ENCODE data around the gene NHERF1.

The NHERF1 gene

GRCh38 chr17:74784125-74784810 lies 35.8 kb downstream of the NHERF1 start:
- no peak for DNase-seq (ENCODE audit: low spot score)

DNA sequence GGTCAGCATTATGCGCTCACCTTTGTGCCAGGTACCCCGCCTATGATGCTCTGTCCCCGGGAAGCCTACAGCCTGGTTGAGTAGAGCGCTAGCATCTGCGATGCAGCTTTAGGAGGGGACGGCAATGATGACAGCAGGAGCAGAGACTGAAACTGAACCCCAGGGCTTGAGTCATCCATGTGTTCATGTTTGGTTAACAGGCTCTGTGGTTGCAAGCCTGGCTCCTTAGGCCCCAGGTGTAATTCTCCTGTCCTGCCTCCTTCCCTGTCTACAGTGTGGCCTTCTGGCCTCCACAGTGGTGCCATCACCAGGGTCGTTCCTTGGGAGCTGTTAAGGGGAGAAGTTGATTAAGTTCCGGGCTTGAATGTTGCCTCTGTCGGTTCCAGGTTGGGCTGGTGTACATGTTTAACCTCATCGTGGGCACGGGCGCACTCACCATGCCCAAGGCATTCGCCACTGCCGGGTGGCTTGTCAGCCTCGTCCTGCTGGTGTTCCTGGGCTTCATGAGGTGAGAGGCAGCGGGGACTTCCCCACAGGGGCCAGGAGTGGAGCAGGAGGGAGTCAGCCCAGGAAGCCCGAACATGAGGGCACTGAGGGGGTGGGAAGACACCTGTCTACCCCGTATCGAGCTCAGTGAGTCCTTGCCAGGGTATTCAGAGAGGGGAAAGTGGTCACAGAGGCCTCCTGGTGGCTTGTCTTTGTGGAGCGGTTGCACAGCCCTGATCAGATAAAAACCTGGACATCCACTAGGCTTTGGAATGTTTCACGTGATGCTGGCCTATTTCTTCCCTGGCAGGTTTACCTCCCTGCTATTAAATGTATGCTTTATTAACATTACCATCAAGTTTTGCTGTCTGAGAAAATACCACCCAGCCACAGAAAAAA lies 36.9 kb downstream of the NHERF1 start:
- DNase-seq (ENCODE audit: low spot score): no peak

- no peak for DNase-seq (ENCODE audit: low spot score)
Measured at GRCh38 chr17:74785981-74786360, 37.5 kb downstream of the NHERF1 start.

DNA sequence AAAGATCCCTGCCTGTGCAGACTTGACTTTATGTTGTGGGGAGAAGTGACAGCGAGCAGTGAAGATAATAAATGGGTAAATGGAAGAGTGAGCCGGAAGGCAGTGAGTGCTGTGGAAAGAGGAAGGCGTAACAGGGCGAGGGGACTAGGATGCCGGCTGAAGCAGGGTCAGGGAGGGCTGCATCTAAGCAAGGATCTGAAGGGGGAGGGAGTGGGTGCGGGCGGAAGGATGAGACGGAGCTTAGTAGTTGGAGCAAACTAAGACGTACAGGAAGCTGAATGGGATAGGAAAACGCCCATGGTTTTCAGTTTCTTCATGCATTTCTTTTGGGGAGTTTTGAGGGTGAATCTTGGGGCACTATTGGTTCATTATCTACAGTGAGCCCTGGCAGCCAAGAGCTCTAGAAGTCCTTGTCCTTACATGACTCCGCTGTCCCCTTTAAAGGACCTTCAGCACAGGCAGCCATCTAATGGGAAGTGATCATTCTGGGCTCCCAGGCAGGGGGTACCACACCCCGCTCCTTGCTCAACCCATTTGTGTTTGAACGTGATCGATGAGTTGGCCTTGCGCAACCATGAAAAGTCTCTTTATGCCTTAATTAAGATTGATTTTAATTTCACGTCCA lies 38.1 kb downstream of the NHERF1 start:
- DNase-seq (ENCODE audit: low spot score): no peak

- no peak for DNase-seq (ENCODE audit: low spot score)
Measured at GRCh38 chr17:74790161-74791058, 42.0 kb downstream of the NHERF1 start.

DNA sequence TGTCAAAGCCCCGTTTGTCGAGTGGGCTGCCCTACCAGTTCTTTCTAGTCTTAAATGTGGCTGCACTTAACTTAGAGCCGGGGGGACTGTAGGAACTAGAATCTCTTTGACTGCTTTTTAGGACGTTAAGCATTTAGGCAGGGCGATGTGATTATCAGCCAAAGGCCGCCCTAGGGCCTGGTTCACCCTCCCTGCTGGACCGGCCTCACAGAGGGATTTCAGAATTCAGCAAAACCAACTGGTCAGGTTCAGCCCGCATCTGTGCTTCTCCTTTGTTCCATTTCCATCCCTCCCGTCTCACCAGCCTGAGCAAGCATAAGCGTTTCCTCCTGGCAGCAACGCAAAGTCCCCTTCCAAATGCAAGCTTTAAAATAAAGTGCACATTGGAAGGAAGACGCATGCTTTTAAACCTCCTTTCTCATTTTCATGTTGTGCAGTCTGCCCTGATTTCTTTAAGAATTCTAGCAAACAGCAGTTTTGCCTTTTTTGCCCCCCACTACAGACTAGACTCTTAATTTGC lies 44.2 kb downstream of the NHERF1 start:
- no peak for DNase-seq (ENCODE audit: low spot score)

DNA sequence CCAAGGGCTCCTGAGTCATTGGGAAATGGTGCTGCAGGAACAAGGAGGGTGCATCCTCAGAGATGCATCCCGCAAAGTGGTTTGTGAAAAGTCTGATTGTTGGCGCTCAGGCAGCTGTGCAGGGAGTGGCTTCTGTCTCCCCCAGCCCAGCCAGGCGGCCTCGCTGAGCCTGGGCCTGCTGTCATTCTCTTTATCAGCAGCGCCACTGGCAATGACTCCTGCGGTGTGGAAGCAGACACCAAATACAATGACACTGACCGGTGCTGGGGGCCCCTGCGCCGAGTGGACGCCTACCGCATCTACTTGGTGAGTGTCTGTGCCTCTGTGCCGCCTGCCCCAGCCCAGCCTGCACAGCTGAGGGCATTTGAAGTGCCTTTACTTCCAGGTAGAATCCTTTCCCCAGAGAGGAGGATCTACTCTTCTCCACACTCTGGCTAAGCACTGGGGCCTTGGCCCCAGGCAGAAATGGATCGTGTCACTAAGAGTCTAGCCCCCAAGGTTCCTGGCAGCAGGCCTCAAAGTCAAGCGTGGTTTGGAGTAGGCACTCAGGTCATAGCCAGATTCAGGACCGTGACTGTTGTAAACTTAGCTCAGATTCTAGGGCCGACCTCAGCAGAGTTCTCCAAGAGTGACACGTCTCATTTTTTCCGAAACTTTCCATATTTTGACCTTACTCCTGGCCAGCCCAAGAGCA lies 47.0 kb downstream of the NHERF1 start:
- no peak for DNase-seq (ENCODE audit: low spot score)

DNA sequence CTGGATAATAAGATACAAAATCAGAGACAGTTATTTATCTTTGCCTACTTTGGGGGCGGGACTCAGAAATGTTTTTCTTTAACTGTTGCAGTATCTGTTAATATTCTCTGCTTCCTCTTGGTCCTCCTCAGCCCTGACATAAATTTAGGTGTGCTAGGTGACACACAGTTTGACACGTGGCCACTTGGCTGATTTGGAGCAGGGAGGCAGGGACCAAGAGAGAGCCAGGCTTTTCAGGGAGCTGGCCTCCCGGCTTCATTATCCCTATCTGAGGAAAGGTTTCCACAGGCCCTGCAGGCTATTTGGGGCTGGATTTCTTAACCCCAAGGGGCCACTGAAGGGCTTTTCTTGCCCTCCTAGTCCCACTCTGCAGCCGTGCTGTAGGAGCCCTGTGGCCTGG lies 47.8 kb downstream of the NHERF1 start:
- DNase-seq (ENCODE audit: low spot score): no peak

GRCh38 chr17:74796866-74797265 lies 48.4 kb downstream of the NHERF1 start:
- DNase-seq (ENCODE audit: low spot score): no peak

DNA sequence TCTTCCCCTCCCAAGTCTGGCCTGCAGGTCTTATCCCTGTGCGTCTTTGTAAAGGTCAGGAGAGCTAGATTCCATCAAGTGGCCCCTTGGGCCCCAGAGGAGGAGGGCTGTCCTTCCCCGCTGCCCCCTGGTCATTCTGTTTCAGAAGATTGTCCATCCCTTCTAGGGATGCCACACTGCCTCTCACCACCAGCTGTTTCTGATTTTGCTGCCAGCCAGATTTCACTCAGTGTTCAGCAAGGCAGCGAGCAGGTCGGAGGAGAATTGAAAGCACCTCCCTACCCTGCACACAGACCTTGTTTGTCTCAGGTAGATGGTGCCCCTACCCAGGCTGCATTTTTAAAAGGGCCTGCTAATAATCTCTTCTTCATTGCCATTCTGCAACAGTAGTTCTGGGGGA lies 49.4 kb downstream of the NHERF1 start:
- DNase-seq (ENCODE audit: low spot score): no peak

GRCh38 chr17:74798239-74798707 lies 49.8 kb downstream of the NHERF1 start:
- no peak for DNase-seq (ENCODE audit: low spot score)

- no peak for DNase-seq (ENCODE audit: low spot score)
Measured at GRCh38 chr17:74799097-74799496, 50.7 kb downstream of the NHERF1 start.

DNA sequence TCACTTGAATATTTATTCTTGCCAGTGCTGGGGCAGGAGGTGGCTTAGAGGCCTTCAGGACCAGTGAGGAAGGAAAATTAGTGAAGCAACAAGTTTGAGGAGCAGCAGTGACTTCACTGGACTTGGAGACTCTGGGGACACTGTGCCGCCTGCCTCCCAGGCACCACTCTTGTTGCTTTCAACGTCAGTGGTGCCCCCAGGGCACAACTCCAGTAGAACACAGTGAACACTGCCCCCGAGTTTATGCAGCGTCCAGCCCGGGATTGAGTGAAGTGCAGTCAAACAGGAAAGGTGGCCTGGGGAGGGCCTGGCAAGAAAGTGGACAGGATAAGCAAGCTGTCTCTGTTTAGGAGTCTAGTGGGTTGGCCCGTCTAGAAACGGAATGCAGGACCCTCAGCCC lies 52.1 kb downstream of the NHERF1 start:
- DNase-seq (ENCODE audit: low spot score): no peak

DNA sequence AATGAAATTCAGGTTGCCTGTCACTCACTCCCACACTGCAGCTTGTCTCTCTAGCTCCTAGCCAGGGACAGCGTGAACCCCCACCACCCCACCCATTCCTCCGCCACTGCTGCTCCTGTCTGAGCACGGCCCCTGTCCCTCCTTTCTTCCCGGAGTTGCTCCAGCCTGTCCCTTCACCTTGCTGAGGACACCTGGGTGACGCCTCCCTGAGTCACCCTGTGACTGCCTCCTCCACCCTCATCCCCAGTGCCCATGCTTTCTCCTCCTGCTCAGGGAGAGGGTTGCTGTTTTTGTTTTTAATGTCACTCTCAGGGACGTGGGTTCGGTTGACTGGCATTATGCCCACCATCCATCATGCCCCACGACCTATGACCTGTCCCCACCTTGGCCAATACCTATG lies 53.5 kb downstream of the NHERF1 start:
- no peak for DNase-seq (ENCODE audit: low spot score)

- no peak for DNase-seq (ENCODE audit: low spot score)
Measured at GRCh38 chr17:74803388-74803930, 55.0 kb downstream of the NHERF1 start.

DNA sequence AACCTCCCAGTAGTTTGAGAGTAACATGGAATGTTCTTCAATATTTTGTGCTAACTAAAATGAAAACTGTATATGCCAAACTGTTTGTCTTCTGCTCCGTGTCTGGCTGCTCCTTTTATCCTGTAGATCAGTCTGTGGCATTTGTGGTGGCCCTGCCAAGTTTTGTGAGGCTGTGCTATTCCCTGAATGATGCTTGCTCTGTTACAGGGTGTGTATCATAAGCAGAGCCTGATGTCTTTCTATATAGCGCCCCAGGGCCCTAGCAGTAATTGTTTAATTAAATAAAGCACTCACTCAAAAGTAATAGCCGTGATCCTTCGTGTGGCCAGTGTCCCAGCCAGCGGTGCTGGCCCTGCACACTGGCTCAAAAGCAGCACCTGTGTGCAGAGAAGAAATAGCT lies 55.5 kb downstream of the NHERF1 start:
- no peak for DNase-seq (ENCODE audit: low spot score)

DNA sequence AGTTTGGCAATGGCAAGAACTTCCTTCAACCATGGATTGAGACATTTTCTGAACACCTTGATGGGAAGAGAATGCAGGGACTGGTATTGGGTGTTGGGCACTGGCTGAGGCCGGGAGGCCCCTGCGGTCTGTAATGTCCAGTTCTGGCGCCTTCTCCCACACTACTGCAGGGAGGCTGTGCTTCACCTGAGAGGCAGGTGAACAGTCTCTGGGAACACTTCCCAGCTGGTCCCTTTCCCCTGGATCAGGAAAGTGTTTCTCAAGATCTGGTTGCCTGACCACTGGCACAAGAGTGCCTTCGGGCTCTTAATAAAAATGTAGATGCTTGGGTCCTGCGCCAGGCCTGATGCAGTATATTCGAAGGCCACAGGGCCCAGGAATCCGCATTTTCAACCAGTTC lies 56.3 kb downstream of the NHERF1 start:
- no peak for DNase-seq (ENCODE audit: low spot score)

GRCh38 chr17:74805591-74805991 lies 57.2 kb downstream of the NHERF1 start:
- DNase-seq (ENCODE audit: low spot score): no peak

DNA sequence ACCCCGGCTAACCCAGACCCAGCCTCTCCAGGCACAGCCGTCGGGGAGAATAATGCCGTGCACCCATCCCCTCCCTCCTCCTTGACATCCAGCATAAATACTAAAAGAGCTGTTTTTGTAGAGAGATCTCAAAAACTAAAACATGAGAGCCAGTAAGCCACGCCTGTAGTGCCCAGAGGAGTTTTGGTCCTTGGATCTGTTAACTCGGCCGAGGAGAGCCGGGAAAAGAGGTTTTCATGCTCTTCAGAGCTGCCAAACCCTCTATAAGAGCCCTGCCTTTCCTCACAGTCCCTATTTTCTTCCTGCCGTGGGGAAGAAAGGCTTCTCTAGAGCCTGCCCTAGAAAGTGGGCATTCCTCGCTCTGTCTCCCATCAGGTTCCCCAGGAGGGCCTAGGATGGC lies 57.9 kb downstream of the NHERF1 start:
- DNase-seq (ENCODE audit: low spot score): no peak

DNA sequence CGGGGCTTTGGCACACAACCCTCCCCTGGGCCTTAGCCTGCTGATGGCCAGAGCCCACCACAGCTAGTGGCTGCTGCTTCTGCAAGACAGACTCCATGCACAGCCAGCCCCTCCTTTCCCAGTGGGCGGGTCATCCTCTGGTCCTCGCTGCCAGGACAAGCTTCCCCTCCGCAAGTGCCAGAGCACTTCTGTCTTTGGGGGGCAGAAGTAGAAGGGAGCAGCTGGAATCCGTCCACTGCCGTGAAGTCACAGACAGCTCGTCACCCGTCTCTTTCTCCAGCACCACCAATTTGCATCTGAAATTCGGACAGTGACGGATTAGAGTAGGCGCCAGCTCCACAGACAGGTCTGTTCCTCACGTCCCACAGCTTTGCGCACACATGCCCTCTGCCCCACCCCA lies 59.0 kb downstream of the NHERF1 start:
- DNase-seq (ENCODE audit: low spot score): no peak

DNA sequence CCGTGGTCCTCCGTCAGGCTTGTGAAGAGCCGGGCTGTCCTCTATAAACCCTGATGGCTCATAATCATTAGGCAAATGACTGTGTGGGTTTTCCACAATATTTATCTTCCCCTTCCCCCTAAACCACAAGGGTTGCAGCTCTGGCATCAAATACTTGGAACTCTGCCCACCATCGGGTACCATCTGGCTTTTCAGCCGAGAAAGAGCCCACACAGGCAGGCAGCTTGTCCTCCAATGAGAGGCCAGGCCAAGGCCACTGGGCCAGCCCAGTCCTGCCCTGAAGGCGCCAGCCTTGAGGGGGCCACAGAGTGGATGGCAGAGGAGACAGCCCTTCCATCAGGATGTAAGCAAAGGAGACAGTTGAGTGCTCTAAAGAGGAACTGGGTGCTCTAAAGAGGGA lies 59.5 kb downstream of the NHERF1 start:
- DNase-seq (ENCODE audit: low spot score): no peak
